IMR-90 (cell line): ENCODE results near the gene PPP1R14C. TPM values are rescaled to one million over a fixed set of nuclear protein-coding genes. Genes with fewer than 3 reads are reported as not detected.

ENCODE experiments used
- ATAC-seq: fragments of 200-7000 bp; cut with Tn5 transposase; 2 replicates; pipeline ENCODE4 v1.9.1; 2020; ENCODE audit warnings: low read depth, mild to moderate bottlenecking, moderate library complexity
- BruUV-seq: library from RNA; stranded (reverse); fragments of 400-500 nt; replicated peaks from 2 replicates; lab custom pipeline; 2021; lab: Mats Ljungman, UMichigan
- CTCF ChIA-PET: fragments of 300-600 bp; formaldehyde crosslinking; extraction: SDS; loops from one replicate; lab custom pipeline; 2021; ENCODE audit warnings: antibody characterized with exemption; lab: Yijun Ruan, JAX
- POLR2A ChIA-PET: fragments of 300-600 bp; sonication (Branson Sonifier 250); formaldehyde crosslinking; loops from one replicate; lab custom pipeline; 2022; ENCODE audit warnings: antibody characterized with exemption; ENCODE audit not compliant: unreplicated experiment; lab: Charles Lee
- DNase-seq: peaks from one replicate; pipeline ENCODE4 v3.0.0; 2013
- H2AFZ ChIP-seq: replicated peaks from 2 replicates; pipeline ENCODE3; 2013; ENCODE audit warnings: low read length, mild to moderate bottlenecking; ENCODE audit not compliant: poor library complexity
- H2AK5ac ChIP-seq: 2 replicates; pipeline ENCODE4 v1.6.1; 2013; ENCODE audit warnings: low read depth, low read length, inconsistent platforms
- H2AK9ac ChIP-seq: replicated peaks from 2 replicates; pipeline ENCODE3; 2013; ENCODE audit warnings: mild to moderate bottlenecking, low read depth, low read length, moderate library complexity; ENCODE audit not compliant: poor library complexity
- H2BK120ac ChIP-seq: 2 replicates; pipeline ENCODE4 v1.6.1; 2013; ENCODE audit warnings: low read depth, low read length, inconsistent platforms
- H2BK15ac ChIP-seq: 3 replicates; pipeline ENCODE4 v1.6.1; 2013; ENCODE audit warnings: low read depth, low read length, inconsistent platforms
- H2BK20ac ChIP-seq: 2 replicates; pipeline ENCODE4 v1.6.1; 2013; ENCODE audit warnings: low read depth, mild to moderate bottlenecking, inconsistent platforms, low read length, moderate library complexity
- H2BK5ac ChIP-seq: 2 replicates; pipeline ENCODE4 v1.6.1; 2013; ENCODE audit warnings: mild to moderate bottlenecking, low read depth, low read length, inconsistent platforms; ENCODE audit not compliant: poor library complexity, severe bottlenecking
- H3K14ac ChIP-seq: replicated peaks from 2 replicates; pipeline ENCODE4 v1.6.1; 2013; ENCODE audit warnings: low read depth, low read length, inconsistent platforms
- H3K18ac ChIP-seq: 2 replicates; pipeline ENCODE4 v1.6.1; 2013; ENCODE audit warnings: low read depth, low read length, control low read depth
- H3K23ac ChIP-seq: 2 replicates; pipeline ENCODE4 v1.6.1; 2013; ENCODE audit warnings: low read depth, low read length, inconsistent platforms
- H3K27ac ChIP-seq: 2 replicates; pipeline ENCODE4 v1.5.1; 2013; ENCODE audit warnings: mild to moderate bottlenecking, control low read depth, low read length; ENCODE audit not compliant: insufficient read depth
- H3K27me3 ChIP-seq: 2 replicates; pipeline ENCODE4 v1.6.1; 2013; ENCODE audit warnings: low read length; ENCODE audit not compliant: control insufficient read depth, insufficient read depth
- H3K36me3 ChIP-seq: 2 replicates; pipeline ENCODE4 v1.6.1; 2013; ENCODE audit warnings: low read length, mixed read lengths; ENCODE audit not compliant: control insufficient read depth, insufficient read depth
- H3K4ac ChIP-seq: 2 replicates; pipeline ENCODE4 v1.6.1; 2013; ENCODE audit warnings: low read depth, low read length, inconsistent platforms
- H3K4me1 ChIP-seq: 2 replicates; pipeline ENCODE4 v1.6.1; 2013; ENCODE audit warnings: low read length, mixed read lengths; ENCODE audit not compliant: control insufficient read depth, insufficient read depth
- H3K4me2 ChIP-seq: 2 replicates; pipeline ENCODE4 v1.6.1; 2013; ENCODE audit warnings: low read depth, mild to moderate bottlenecking, control low read depth, low read length, moderate library complexity
- H3K4me3 ChIP-seq: 2 replicates; pipeline ENCODE4 v1.5.1; 2013; ENCODE audit warnings: low read depth, mild to moderate bottlenecking, control low read depth, low read length, moderate library complexity; ENCODE audit not compliant: insufficient read depth
- H3K56ac ChIP-seq: 2 replicates; pipeline ENCODE4 v1.6.1; 2013; ENCODE audit warnings: low read length, inconsistent platforms; ENCODE audit not compliant: insufficient read depth; ENCODE audit errors: extremely low read depth
- H3K79me1 ChIP-seq, 2 experiments: 2 replicates each; pipeline ENCODE4 v1.6.1; 2013; ENCODE audit warnings: low read length in 2 of 2, inconsistent platforms in 1 of 2, low read depth in 1 of 2
- H3K9ac ChIP-seq: 2 replicates; pipeline ENCODE4 v1.6.1; 2013; ENCODE audit warnings: low read depth, low read length, control low read depth
- H3K9me1 ChIP-seq: 2 replicates; pipeline ENCODE4 v1.6.1; 2013; ENCODE audit warnings: low read length, inconsistent platforms; ENCODE audit not compliant: insufficient read depth
- H3K9me3 ChIP-seq: 2 replicates; pipeline ENCODE4 v1.6.1; 2013; ENCODE audit warnings: low read length; ENCODE audit not compliant: control insufficient read depth, insufficient read depth
- H4K20me1 ChIP-seq: 2 replicates; pipeline ENCODE4 v1.6.1; 2013; ENCODE audit warnings: low read length, inconsistent platforms; ENCODE audit not compliant: insufficient read depth
- H4K5ac ChIP-seq: 2 replicates; pipeline ENCODE4 v1.6.1; 2013; ENCODE audit warnings: mild to moderate bottlenecking, low read depth, low read length, control low read depth
- H4K8ac ChIP-seq, 2 experiments: 2 replicates each; pipeline ENCODE4 v1.6.1; 2013; ENCODE audit warnings: low read depth in 2 of 2, low read length in 2 of 2, control low read depth in 1 of 2, inconsistent platforms in 1 of 2
- H4K91ac ChIP-seq: 2 replicates; pipeline ENCODE4 v1.6.1; 2013; ENCODE audit warnings: low read depth, low read length, inconsistent platforms; ENCODE audit not compliant: insufficient read depth
- BHLHE40 ChIP-seq: fragments of 150-350 bp; IDR thresholded peaks from 2 replicates; pipeline ENCODE4 v1.6.1; 2016; ENCODE audit warnings: mild to moderate bottlenecking, low read depth, low read length
- CEBPB ChIP-seq: IDR thresholded peaks from 2 replicates; pipeline ENCODE4 v1.6.1; 2012; ENCODE audit warnings: low read depth, low read length, improper control_type of control experiment
- ELK1 ChIP-seq: fragments of 150-350 bp; IDR thresholded peaks from 2 replicates; pipeline ENCODE4 v1.6.1; 2016; ENCODE audit warnings: low read depth, mild to moderate bottlenecking, low read length, moderate library complexity, borderline replicate concordance
- MXI1 ChIP-seq: IDR thresholded peaks from 2 replicates; pipeline ENCODE4 v1.6.1; 2012; ENCODE audit warnings: low read depth, mild to moderate bottlenecking, low read length, moderate library complexity, borderline replicate concordance
- NFE2L2 ChIP-seq: fragments of 150-350 bp; IDR thresholded peaks from 2 replicates; pipeline ENCODE4 v1.6.1; 2016; ENCODE audit warnings: low read depth, mild to moderate bottlenecking, low read length
- POLR2A ChIP-seq: IDR thresholded peaks from 2 replicates; pipeline ENCODE4 v1.6.1; 2012; ENCODE audit warnings: mild to moderate bottlenecking, low read depth, low read length
- RCOR1 ChIP-seq: IDR thresholded peaks from 2 replicates; pipeline ENCODE4 v1.6.1; 2012; ENCODE audit warnings: mild to moderate bottlenecking, low read length, improper control_type of control experiment; ENCODE audit not compliant: insufficient replicate concordance
- RFX5 ChIP-seq: IDR thresholded peaks from 2 replicates; pipeline ENCODE4 v1.8.0; 2012; ENCODE audit warnings: low read depth, mild to moderate bottlenecking, low read length, moderate library complexity
- SMC3 ChIP-seq: fragments of 150-350 bp; IDR thresholded peaks from 2 replicates; pipeline ENCODE4 v1.6.1; 2016; ENCODE audit warnings: low read depth, mild to moderate bottlenecking, antibody characterized with exemption, low read length, moderate library complexity
- WGBS, 2 experiments: methylation state at CpG; one replicate each; pipeline versions ENCODE4 v1.1.5 to v1.1.7; 2013; ENCODE audit warnings: missing lambda C conversion rate in 2 of 2; ENCODE audit not compliant: insufficient read length in 1 of 2; ENCODE audit errors: extremely low coverage in 2 of 2; 5-methylcytosine and 5-hydroxymethylcytosine counted together
- dilution Hi-C: fragments of 300-500 bp; cut with HindIII; formaldehyde crosslinking; loops from one replicate; pipeline ENCODE4 v1.14.3; 2018; ENCODE audit warnings: low sequenced_read_pairs; ENCODE audit not compliant: unreplicated experiment
- in situ Hi-C: fragments of 300-500 bp; cut with MboI; formaldehyde crosslinking; loops from 3 replicates; pipeline ENCODE4 v1.14.3; 2019; ENCODE audit warnings: low sequenced_read_pairs, inconsistent platforms, mixed read lengths
- intact Hi-C: fragments of 100-400 bp; cut with micrococcal nuclease; formaldehyde crosslinking; loops from 2 replicates; pipeline ENCODE4 v1.10.0; 2022
- polyA plus RNA-seq, 3 experiments: library from polyadenylated mRNA; depleted of rRNA; stranded (reverse); fragments of >200 nt; gene quantifications; 2 replicates each; pipeline ENCODE4 v1.2.3, GENCODE V29; 2012; ENCODE audit warnings: low replicate concordance in 1 of 3
- total RNA-seq: library from RNA; depleted of rRNA; stranded (reverse); fragments of >200 nt; gene quantifications from 2 replicates; pipeline ENCODE4 v1.2.3, GENCODE V29; 2012

PPP1R14C gene
- total and polyA plus RNA-seq, 2 of the 4 experiments (the other 2 are of a cell fraction), result not detected

GRCh38 chr6:150123645-150124044 lies 19.2 kb upstream of the PPP1R14C start:
- H3K56ac ChIP-seq, result no peak overlapping the region
- H3K9ac ChIP-seq, result no peak overlapping the region
- ChIA-PET POLR2A (no interaction called here), CTCF (interaction anchor here (0.7 kb wide), 1 partner anchor 30 kb away, joined by 5 read pairs; no protein-coding TSS in a partner anchor)
- intact Hi-C loops (no loop called here), dilution Hi-C loops (no loop called here), in situ Hi-C loops (no loop called here)
- H3K23ac ChIP-seq, result no peak overlapping the region
- no peaks in the 10 kb centered on the region for H4K20me1 ChIP-seq
- H3K14ac ChIP-seq, result no peak overlapping the region
- H4K91ac ChIP-seq, result no peak overlapping the region
- H3K4me1 ChIP-seq, result no peaks in the 10 kb centered on the region
- no peak overlapping the region for H2BK20ac ChIP-seq
- H3K79me1 ChIP-seq, result no peaks in the 10 kb centered on the region
- H3K27ac ChIP-seq, result no peak overlapping the region
- H4K8ac ChIP-seq, result no peak overlapping the region
- no peak overlapping the region for H2AK5ac ChIP-seq
- ATAC-seq, result no peak
- no peak overlapping the region for H2BK120ac ChIP-seq
- no peak overlapping the region for H4K5ac ChIP-seq
- no peak overlapping the region for H3K4me2 ChIP-seq
- H3K4me3 ChIP-seq, result no peak overlapping the region
- H2BK5ac ChIP-seq, result no peak overlapping the region
- no peak for TF ChIP-seq SMC3
- TF ChIP-seq NFE2L2, result no peak
- TF ChIP-seq BHLHE40, result no peak
- TF ChIP-seq MXI1, result no peak
- TF ChIP-seq POLR2A, result no peak
- TF ChIP-seq CEBPB, result no peak
- no peak for TF ChIP-seq RFX5
- no peak for TF ChIP-seq ELK1
- TF ChIP-seq RCOR1, result no peak
- no peak overlapping the region for H3K18ac ChIP-seq
- DNase-seq, result no peak
- WGBS, 2 experiments, result 40% methylated on average over 3 of the region's 7 CpGs; no CpG with 5 or more reads in 1 of the 2 experiments
- H3K9me3 ChIP-seq, result no peaks in the 10 kb centered on the region
- H3K36me3 ChIP-seq, result no peaks in the 10 kb centered on the region
- H3K9me1 ChIP-seq, result no peaks in the 10 kb centered on the region
- BruUV-seq, result no TSS peak
- H2AK9ac ChIP-seq, result no peak overlapping the region
- H3K27me3 ChIP-seq, result peaks cover 4% of the 10 kb centered on the region
- no peak overlapping the region for H2AFZ ChIP-seq
- H3K4ac ChIP-seq, result no peak overlapping the region
- H2BK15ac ChIP-seq, result no peak overlapping the region
